Kidney glomerular epithelial cell (primary cell): ENCODE measurements around the gene CRHR2.
"Not testable (repeated sequence)": the region's sequence is repeated elsewhere in the genome, so short reads cannot be mapped to it uniquely, and the experiment has no call there.

ENCODE experiments used
- DNase-seq: peaks from one replicate; lab custom pipeline; 2025; lab: John Stamatoyannopoulos, UW

Gene CRHR2

DNA sequence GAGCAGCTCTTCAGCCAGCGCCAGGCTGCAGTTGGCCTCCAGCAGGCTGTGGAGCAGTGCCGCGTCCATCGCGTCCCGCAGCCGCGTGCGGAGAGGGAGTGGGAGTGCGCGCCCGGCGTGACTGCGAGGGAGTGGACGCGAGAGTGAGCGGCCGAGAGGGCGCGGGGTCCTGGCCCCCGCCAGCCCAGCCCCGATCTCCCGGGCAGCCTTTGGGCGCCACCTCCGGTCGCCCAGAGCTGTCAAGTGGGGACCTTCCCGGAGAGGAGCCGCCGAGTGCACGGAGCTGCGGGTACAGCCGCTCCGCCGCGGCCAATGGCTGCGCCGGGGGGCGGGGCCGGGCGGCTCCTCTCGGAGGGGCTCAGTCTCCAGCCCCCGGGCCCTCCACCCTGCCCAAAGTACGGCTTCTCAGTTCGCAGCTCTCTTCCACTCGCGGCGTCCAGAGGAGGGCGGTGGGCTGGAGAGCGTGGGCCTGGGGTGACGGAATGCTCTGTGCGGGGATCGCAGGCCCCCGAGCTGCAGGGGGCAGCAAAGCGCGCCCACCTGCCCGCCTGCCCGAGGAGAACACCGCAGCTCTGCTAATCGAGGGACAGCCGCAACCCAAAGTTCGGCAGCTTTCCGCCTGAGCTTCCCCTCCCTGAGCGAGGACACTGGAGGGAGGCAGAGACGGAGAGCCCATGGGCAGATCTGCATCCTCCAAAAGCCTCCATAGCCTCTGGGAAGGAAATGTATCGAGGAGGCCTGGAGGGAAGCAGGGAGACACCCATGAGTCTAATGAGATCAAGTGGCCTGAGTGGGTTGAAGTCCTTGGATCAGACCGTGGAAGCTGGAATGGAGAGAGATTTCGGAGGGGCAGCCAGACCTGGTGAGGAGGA, at the start of gene CRHR2:
TSS of gene CRHR2 (minus strand) at position 245 of the 872 bp plus-strand sequence. CDS start at position 69, 176 bp downstream.
- DNase-seq, result no peak

DNA sequence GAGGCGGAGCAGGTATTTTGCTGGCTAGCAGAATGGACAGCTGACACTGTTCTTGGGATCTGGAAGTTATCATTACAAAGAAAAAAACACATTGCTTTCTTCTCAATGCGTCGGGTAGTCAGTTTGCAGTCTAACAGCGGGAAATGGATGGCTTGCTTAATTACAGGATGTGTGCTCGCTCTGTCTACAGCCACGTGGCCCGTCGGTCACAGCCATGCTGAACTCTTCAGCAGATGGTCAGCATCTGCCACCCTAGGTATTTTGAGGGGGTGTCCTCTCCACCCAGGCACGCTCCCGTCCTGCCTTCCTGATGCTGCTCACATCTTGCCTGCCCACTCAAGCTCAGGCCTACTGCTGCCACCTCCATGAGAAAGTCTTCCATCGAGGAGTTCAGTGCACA, 49.3 kb upstream of the CRHR2 start:
- DNase-seq, result no peak

DNA sequence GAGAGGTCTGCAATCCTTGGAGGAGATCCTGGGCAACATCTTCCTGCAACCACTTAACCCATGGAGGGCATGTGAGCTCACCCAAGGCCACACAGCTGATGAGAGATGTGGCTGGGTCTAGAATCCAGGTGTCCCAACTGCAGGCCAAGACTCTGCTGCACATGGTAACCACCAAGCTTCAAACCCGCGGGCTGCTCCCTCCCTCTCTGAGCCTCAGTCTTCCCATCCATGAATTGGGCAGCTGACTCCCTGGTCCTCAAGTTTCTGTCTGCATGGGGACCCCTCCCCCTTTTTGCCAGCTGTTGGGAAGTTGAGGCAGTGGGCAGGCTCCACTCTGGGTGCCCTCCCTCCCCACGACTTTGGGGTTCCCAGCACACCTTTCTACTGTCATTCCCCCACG, 48.7 kb upstream of the CRHR2 start:
- no peak for DNase-seq

DNA sequence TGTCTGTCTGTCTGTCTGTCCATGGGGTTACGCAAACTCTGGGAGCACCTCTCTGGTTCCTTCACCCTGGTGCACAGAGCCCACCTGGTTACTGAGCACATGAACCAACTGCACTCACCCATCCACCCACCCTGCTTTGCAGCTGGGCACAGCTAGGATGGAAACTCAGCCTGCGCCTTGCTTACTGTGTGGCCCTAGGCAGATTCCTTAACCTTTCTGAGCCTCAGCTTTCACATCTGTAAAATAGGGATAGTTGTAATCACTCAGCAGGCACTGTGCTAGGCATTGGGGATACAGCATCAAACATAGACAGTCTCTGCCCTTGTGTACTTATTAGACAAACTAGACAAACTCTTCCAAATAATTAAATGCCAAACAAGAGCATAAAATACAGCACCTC, 47.8 kb upstream of the CRHR2 start:
- no peak for DNase-seq

GRCh38 chr7:30729642-30730041, 47.4 kb upstream of the CRHR2 start:
- no peak for DNase-seq

- no peak for DNase-seq
Measured at GRCh38 chr7:30728591-30729100, 46.4 kb upstream of the CRHR2 start.

DNA sequence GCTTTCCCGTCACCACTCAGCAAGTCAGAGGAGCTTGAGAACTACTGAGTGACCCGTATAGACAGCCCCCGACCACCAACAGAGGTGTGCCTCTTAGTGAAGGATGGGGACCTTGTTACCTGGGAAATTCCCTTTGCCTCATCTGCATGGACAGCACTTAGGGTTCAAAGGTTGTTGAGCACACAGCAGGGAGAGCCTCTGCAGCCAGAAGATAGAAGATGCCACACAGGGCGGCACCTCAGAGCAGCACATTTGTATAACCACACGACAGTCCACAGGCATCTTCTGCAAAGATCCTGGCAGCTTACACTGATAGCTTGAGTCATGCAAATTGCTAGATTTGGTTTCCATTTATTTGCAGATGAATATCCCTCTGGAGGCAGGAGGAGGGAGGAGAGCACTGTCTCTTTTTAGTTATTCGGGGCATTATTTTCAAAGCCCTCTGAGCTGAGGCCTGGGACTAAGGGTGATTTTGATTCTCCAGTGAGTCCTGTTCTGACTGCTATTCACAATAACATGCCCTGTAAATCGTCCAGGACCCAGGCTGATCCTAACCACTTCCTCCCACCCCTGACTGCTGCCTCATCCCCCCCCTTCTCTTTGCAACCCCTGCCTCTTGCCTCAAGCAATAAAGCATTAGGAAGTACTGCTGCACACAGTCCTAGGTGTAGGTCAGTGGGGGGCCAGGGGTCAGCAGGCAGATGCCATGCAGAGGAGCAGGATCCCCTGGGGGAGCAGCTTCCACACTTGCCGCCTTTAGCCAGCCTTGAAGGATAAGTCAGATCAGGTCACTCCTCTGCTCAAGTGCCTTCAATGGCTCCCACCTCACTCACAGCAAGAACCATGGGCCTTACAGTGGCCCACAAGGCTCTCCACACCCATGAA, 45.0 kb upstream of the CRHR2 start:
- DNase-seq, result no peak

DNA sequence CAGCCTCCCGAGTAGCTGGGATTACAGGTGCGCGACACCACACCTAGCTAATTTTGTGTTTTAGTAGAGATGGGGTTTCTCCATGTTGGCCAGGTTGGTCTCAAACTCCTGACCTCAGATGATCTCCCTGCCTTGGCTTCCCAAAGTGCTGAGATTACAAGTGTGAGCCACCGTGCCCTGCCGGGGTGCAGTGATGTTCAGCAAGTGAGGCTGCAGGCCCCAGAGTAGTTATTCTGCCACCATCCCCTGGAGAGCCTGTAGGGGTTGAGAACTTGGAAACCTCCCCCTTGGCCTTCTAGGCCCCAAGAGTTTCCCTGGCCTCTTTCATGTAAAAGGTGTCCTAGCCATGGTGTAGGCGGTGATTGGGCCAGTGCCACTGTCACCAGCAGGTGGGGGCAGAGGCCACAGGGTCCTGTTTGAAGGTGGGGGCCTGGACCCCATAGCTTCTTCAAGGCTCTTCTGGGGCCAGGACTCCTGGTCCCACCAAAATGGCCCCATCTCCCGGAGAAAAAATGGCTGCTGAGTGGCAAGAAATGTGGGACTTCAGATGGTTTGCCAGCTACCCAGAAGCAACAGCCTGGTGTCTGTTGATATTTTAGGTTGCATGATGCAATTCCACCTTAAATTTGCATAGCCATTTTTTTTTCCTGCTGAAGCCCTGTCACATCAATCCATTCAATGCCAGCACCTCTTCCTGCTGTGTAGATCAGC, 44.2 kb upstream of the CRHR2 start:
- no peak for DNase-seq

DNA sequence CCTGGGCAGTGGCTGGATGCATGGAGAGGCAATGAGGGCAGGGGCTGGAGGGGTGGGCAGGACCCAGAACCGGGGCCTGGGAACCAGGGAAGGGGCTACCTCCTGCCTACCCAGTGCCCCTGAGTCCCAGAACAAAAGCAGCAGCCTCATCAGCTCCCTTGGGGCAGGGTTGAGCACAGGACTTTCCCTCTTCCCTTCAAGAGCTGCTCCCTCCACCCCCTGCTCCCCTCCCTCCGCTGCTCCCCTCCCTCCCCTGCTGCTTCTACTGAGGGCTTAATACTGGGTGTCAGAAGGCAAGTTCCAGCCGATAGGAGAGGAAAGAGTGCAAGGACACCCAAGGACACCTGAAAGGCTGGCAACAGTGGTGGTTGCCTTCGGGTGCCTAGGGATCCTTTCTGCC, 41.5 kb upstream of the CRHR2 start:
- DNase-seq, result no peak

- DNase-seq, result no peak
Measured at GRCh38 chr7:30722671-30723070, 40.4 kb upstream of the CRHR2 start.

DNA sequence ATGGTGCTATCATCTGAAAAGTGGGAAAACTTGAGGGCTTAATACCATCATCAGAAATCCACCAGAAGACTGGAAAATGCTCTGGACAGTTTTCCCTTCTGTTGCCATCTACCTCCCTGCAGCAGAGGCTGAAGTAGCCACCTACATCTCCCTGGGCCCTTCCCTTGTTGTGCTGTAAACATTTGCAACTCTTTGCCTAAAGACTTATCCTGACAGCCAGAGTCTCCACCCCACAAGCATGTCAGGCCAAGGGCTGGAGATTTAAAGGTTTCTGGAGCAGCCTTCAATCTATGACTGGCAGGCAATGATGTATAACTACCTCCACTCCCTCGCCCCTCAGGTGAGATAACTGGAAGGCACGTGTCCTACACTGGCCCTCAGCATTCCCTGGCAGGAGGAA, 39.9 kb upstream of the CRHR2 start:
- no peak for DNase-seq

DNA sequence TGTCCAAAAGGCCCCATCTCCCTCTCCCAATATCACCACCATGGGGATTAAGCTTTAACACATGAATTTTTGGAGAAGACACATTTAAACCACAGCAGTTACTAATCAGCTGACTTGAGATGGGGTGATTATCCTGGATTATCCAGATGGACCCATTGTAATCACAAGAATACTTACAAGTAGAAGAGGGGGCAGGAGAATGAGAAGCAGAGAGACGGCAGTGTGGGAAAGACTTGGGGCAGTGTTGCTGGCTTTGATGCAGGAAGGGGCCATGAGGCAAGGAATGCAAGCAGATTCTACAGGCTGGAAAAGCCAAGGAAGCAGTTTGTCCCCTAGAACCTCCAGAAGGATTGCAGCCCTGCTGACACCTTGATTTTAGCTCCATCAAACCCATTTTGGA, 39.0 kb upstream of the CRHR2 start:
- no peak for DNase-seq

DNA sequence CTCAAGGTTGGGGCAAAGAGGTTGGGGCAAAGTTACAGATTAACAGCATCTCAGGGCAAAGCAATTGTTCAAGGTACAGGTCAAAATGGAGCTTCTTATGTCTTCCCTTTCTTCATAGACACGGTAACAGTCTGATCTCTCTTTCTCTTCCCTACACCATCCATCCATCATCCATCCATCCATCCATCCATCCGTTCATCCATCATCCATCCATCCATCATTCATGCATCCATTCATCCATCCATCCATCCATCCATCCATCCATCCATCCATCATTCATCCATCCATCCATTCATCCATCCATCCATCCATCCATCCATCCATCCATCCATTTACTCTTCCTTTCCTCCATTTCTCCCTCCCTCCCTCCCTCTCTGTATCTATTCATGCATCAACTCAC, 37.2 kb upstream of the CRHR2 start:
- DNase-seq, result not testable (repeated sequence)

- DNase-seq, result no peak
Measured at GRCh38 chr7:30717181-30717580, 34.9 kb upstream of the CRHR2 start.

DNA sequence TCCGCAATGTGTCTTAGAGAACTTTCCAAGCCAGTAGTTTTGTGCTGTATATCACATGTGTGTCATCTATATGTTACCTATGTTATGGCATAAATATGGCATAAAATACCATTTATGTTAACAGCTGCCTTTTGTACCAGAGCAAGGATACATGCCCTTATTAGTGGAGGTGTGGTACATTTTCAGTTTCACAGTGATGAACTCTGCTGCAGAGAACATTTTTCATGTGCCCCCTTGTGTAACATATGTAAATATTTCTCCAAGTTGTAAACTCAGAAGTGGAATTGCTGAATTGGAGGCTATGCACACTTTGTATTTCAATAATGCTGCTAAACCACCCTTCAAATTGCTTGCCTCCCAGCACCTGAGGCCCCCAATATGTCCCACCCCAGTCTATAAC, 31.9 kb upstream of the CRHR2 start:
- no peak for DNase-seq

- no peak for DNase-seq
Measured at GRCh38 chr7:30713392-30713791, 31.1 kb upstream of the CRHR2 start.

DNA sequence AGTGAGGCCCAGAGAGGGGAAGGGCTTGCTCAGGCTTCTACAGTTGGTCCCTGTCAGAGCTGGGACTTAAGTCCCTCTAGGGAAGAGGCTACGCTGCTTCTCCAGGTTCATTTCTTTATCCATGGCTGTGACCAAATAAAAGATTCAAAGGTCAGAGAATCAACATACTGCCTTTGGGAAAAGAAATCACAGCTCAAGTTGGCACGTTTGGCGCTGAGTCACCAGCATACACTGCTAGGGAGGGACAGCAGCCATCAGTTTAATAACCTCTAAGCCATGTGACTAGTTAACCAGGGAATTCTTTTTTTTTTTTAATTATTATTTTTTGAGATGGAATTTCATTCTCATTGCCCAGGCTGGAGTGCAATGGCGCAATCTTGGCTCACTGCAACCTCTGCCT, 28.4 kb upstream of the CRHR2 start:
- no peak for DNase-seq

DNA sequence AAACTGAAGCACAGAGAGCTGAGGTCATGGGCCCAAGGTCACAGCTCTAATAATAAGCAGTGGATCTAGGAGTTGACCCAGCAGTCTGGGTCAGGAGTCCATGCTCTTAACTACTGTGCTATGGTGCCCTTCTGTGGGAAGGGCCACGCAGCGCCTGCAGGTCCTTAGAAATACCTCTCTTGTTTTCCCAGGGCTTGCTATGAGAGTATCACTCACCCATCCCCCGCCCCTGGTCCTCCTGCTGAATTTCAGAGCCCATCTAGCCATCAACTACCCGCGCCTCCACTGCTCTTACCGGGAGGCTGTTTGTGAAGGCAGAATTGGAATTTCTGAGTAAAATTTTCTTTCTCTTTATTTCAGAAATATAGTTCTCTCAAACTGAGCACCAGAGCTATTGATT, 27.3 kb upstream of the CRHR2 start:
- no peak for DNase-seq

DNA sequence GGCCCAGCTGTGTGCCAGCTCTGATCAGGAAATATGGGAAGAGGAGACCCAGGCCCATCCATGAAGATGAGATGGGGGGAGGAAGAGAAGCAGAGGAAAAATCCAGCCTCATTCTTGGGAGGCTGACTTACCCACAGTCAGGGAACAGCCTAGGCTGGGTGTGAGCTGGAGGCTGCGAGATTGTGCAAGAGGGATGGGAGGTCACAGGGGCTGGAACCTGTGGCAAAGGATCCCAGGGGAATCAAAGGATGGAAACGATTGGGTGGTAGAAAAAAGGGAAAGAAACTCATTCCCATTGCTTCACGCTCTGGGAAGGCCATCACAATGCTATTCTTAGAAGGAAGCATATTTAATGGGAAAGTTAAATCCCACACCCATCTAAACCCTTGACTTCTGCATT, 26.7 kb upstream of the CRHR2 start:
- DNase-seq, result no peak

- no peak for DNase-seq
Measured at GRCh38 chr7:30708412-30708811, 26.2 kb upstream of the CRHR2 start.

- no peak for DNase-seq
Measured at GRCh38 chr7:30707391-30708357, 25.4 kb upstream of the CRHR2 start.
